OCI-M2 (cell line): Measurements from ENCODE around the gene PCNX4.

ENCODE experiments used
- DNase-seq: peaks from one replicate; lab custom pipeline; 2025; ENCODE audit not compliant: unreplicated experiment; lab: John Stamatoyannopoulos, UW

Gene PCNX4

DNA sequence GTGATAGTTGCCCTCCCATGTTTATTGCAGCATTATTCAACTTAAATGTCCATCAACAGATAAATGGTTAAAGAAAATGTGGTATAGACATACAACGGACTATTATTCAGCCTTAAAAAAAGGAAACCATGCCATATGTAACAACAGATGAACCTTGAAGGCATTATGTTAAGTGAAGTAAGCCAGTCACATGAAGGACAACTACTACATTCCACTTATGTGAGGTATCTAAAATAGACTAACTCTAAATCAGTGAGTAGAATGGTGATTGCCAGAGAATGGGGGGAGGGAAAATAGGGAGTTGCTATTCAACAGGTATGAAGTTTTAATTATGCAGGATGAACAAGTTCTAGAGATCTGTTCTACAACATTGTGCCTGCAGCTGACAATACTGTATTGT, 10.1 kb downstream of the PCNX4 start:
- DNase-seq = no peak

DNA sequence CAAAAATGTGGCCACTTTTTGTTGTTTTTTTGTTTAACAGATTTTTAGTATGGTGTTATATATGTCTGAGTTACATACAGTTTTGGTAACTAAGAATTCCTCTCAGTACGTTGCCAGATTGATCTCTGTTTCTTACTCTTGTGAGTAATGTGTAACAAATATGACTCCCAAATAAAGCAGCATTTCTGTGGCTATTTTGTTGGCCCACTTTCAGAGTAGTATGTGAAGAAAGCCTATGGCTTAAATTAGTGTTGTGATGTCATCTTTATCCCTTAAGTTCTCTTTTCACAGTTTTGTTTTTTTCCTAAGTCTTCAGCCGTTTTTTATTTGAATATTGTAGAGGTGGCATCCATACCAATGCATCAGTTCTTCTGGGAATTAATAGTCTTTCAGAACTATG, 10.7 kb downstream of the PCNX4 start:
- DNase-seq = no peak

DNA sequence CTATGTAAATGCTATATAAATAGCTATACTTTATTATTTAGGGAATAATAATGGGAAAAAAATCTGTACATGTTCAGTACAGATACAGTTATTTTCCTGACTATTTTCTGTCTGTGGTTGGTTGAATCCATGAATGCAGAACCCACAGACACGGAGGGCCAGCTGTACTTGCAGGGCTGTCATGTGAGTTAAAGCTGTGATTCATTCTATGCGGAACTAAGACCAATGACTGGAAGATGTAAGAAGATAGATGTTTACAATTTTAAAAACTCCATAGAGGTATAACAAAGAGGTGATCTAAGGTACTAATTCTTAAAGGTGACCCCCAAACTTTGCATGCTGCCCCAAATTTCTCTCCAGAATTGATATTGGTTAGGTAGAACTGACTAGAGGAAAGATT, 14.6 kb downstream of the PCNX4 start:
- DNase-seq = no peak

GRCh38 chr14:60107477-60107876, 15.8 kb downstream of the PCNX4 start:
- DNase-seq = no peak

DNA sequence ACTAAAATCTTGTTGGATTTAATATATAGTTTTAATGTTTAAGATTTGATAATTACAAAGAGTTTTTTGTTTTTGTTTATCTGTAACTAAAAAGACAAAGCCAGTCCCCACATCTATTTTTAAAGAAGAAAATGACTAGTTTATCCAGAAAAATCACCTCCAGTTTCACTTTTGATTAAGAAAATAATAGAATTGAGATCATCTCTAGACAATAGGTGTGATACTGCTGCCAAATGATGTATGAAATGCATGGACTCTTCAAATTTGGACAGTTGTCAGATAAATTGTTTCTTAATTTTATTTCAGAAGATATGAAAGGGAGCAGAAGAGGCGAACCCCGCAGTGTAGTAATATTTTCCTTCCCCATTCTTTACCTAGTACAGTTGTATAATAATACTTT, 20.0 kb downstream of the PCNX4 start:
- DNase-seq = no peak

- no peak for DNase-seq
Observed at GRCh38 chr14:60114881-60115280, 23.2 kb downstream of the PCNX4 start.

DNA sequence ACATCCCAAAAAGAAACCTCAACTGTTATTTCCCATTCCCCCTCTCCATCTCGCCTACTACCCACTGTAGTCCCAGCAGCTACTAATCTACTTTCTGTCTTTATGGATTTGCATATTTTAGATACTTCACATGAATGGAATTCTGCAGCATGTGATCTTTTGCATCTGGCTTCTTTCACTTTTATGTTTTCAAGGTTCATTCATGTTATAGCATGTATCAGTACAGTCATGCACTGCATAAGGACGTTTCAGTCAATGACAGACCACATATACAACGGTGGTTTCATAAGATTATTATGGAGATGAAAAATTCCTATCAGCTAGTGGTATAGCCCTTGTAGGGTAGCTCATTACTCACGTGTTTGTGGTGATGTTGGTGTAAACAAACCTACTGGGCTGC, 24.5 kb downstream of the PCNX4 start:
- no peak for DNase-seq

DNA sequence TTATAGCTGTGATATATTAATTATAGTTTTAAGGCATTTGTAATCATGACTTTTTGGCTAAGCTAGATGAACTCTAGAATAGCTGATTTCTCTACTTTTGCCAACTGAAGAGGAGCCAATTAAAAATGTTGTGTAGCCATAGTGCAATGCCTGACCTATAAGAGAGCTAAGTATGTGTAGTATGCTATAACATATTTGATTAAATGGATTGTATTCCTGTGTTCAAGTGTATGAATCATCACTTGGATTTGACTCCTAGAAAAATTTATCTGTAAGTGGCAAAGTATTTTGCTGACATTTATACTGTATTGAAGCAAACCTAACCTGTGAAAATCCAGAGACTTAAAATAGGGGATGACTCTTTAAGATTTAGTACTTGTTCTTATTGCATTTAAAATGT, 34.2 kb downstream of the PCNX4 start:
- no peak for DNase-seq

- DNase-seq = no peak
Observed at GRCh38 chr14:60133487-60133886, 41.8 kb downstream of the PCNX4 start.

DNA sequence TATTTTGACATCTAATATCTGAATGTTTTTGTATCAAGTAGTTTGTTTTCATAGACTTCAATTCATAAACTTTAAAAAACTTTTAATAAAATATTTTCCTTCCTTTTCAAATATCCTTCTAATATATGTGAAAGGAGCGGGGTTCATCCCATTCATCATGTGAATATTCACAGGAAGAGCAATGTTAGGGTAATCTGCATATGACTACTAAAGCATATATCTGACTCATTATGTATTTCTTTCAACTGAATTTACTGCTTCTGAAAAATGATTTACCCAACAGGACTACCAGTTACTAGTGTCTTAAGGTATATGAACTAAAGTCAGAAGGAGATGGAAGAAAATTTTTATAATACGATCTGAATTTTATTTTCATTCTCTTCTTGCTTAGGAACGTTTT, 43.0 kb downstream of the PCNX4 start:
- DNase-seq = no peak

GRCh38 chr14:60151715-60152114, 60.0 kb downstream of the PCNX4 start:
- DNase-seq = no peak

DNA sequence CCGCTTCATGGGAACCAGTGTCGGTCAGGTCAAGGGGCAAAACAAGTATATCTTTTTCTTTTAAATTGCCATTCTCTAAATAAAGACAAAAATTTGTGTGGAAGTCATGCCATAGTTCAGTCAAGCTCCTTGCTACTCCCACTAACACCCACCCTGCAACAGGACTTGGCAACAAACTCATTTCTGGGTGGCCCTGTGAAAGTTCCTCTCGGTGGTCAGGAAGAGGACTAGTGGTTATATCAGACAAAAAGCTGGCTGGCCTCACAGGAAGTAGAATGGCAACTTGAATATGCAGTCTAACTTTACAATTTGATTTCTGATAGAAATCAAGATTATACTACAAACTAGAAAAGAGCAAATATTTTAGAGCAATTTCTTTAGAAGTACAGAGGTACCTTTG, 62.3 kb downstream of the PCNX4 start:
- DNase-seq = no peak

DNA sequence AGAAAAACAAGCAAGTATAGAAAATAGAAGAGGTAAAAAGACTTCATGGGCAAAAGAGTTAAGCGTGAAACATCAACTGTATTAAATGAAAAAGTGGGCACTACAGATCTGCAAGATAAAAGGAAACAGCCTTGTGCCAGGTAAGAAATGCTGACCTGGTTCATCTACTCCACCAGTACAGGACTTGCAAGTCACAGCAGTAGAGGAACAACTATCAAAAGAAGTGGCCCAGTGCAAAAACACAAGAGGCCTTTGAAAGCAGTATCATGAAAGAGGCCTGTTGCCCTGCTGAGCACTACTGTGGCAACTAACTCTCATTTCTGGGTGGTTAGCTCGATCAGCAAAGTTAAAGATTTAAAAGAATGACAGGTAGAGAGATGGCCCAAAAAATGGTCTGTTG, 62.9 kb downstream of the PCNX4 start:
- DNase-seq = no peak

DNA sequence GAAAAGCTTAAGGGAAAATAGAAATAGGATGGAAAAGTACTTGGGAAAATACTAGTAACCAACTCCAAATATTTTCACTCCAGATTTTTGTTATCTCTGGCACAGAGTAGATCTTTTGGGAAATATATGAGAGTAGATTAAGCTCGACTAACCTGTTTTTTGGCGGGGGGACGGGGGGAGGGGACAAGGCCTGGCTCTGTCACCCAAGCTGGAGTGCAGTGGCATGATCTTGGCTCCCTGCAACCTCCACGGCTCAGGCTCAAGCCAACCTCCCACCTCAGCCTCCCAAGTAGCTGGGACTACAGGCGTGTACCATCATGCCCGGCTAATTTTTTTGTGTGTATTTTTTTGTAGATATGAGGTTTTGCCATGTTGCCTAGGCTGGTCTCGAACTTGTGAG, 68.7 kb downstream of the PCNX4 start:
- no peak for DNase-seq

DNA sequence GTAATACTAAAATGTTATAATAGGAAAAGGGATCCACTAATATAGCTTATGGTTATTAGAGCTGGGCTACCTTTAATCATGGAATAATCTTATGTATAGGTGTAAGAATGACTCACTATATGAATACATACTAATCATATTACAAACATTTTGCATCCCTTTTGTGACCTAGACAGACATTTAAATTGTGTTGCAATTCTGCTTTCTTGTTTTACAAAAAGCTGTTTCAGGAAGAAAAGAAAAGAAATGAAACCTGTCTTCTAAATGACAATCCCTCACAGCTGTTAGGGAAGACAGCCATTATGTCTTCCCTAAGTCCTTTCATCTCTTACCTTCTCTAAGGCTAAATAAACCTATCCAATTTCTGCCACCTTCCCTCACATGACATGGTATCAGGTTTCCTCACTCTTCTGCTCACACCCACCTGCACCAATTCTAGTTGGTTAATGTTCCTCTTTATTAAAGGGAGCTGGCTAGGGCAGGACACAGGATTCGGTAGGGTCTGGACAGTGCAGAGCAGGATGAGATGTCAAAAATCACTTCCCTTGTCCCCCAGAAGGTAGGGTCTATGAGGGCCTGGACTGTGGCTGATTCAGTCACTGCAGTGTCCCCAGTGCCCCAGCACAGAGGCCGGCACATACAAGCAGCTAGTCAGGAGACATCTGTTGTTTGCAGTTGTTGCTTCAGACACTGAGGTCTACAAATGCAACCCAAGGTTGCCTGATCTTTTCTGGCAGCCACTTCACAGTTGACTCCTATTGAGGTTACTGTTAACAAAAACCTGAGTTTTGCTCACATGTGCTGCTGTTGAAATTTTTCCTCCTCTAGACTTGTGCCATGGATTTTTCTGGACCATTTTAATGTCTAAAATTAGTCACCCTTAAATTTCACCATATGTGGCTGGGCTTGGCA, 69.7 kb downstream of the PCNX4 start:
- no peak for DNase-seq

- DNase-seq = no peak
Observed at GRCh38 chr14:60163693-60164092, 72.0 kb downstream of the PCNX4 start.

- no peak for DNase-seq
Observed at GRCh38 chr14:60164404-60164711, 72.6 kb downstream of the PCNX4 start.

DNA sequence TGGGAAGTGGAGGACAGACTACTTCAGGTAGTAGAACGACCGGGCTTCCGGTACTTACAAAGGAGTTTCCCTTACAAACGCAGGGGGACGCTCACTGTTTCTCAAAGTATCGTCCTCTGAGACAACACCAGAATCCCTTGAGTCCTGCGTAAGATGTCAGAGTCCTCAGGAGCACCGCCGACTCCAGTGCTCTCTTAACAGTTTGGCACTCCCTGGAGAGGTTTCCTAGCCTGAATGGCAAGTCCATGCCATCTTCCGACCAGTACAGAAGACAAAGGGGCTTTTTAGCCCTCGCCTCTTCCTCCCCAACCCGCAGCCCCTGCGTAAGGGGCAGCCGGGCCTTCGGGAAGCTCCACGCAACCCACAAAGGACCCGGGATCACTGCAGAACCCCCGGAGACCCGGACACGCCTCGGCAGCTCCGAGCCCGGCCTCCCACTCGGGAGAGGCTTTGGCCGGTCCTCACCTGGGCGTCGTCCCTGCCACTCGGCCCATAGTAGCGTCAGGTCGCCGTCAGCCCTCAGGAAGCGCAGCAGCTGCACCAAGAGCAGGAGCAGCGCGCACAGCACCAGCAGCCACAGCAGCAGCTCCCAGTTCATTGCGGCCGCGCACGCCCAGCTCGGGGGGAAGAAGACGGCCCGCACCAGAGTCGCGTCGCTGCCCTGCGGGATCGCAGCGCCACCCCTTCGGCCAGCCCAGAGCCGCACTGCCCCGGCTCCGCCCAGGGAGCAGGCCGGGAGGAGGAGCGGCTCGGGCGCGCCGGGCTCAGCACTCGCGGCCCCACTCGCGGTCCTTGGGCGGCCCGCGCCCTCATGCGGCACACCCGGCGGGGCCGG, 73.2 kb downstream of the PCNX4 start, which contains the start of gene DHRS7:
Gene DHRS7, minus strand, starts transcription at position 687 of the 835 bp plus-strand sequence. Its CDS starts 89 bp downstream, at position 598.
- DNase-seq = no peak

DNA sequence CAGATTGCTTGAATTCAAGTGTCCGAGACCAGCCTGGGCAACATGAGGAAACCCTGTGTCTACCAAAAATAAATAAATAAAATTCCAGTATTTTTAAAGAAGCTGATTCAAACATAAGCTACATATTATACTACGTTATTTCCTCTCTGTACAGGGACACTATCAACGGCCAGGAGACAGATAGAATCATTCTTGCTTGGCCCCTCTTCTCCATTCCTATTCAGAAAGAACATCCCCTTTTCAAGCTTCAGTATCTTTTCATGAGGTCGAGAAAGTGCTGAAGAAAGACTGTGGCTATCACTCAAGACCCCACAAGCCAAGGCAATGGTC, 73.8 kb downstream of the PCNX4 start:
- DNase-seq = no peak

DNA sequence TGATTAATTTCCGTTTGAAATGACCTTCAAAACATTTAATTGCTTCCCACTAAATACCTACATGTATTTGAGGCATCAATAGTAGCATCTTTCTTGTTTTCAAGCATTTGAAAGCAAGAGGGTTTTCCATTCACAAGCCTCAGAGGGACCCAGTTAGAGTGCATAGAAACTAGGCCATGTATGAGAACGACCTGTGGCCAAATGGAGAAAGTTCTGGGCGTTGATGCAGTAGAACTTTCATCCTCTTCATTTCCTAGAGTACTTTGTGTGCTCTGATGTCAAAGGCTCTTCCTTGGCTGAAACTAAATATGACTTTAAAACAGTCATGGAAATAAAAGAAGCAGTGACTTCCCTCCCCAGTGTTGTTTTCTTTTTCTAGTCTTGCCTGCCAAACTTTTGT, 74.4 kb downstream of the PCNX4 start:
- DNase-seq = no peak

GRCh38 chr14:60169722-60170121, 78.0 kb downstream of the PCNX4 start:
- no peak for DNase-seq

DNA sequence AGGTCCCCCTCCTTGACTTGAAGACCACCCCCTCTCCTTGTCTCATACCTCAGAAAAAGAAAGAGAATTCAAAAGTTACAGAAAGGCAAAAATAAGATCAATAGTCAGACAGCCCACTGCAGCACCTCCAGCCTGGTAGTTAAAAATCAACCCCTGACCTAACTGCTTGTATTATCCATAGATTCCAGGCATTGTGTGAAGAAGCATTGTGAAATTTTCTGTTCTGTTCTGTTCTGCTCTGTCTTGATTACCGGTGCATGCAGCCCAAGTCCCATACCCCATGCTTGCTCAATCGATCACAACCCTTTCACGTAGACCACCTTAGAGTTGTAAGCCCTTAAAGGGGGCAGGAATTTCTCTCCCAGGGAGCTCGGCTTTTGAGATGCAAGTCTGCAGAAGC, 79.2 kb downstream of the PCNX4 start:
- no peak for DNase-seq
